Duodenal mucosa (tissue), 2 donors: Measurements from ENCODE around the gene HOXB1.
A peak's percentile ranks its signal among the peaks of the same experiment; 100 is the strongest.

Experiments used
- H3K27ac ChIP-seq: one replicate; pipeline ENCODE4 v1.7.0; 2013; ENCODE audit warnings: low read depth, low read length
- H3K27me3 ChIP-seq, 2 donors: one replicate each; pipeline ENCODE4 v1.7.0; 2013; ENCODE audit warnings: low read length in 2 of 2, control low read depth in 1 of 2; ENCODE audit not compliant: insufficient read depth in 2 of 2, control insufficient read depth in 1 of 2
- H3K36me3 ChIP-seq, 2 donors: one replicate each; pipeline ENCODE4 v1.7.0; 2013; ENCODE audit warnings: low read length in 2 of 2, control low read depth in 1 of 2; ENCODE audit not compliant: insufficient read depth in 2 of 2, control insufficient read depth in 1 of 2
- H3K4me1 ChIP-seq, 2 donors: one replicate each; pipeline ENCODE4 v1.7.0; 2013; ENCODE audit warnings: low read length in 2 of 2, control low read depth in 1 of 2; ENCODE audit not compliant: insufficient read depth in 2 of 2, control insufficient read depth in 1 of 2
- H3K4me3 ChIP-seq, 2 donors: one replicate each; pipeline ENCODE4 v1.7.0; 2013; ENCODE audit warnings: low read length in 2 of 2, low read depth in 1 of 2
- H3K9ac ChIP-seq, 2 donors: one replicate each; pipeline ENCODE4 v1.7.0; 2013; ENCODE audit warnings: low read length in 2 of 2, low read depth in 1 of 2
- H3K9me3 ChIP-seq, 2 donors: one replicate each; pipeline ENCODE4 v1.7.0; 2013; ENCODE audit warnings: low read length in 2 of 2, control low read depth in 1 of 2; ENCODE audit not compliant: control insufficient read depth in 1 of 2

Gene HOXB1

DNA sequence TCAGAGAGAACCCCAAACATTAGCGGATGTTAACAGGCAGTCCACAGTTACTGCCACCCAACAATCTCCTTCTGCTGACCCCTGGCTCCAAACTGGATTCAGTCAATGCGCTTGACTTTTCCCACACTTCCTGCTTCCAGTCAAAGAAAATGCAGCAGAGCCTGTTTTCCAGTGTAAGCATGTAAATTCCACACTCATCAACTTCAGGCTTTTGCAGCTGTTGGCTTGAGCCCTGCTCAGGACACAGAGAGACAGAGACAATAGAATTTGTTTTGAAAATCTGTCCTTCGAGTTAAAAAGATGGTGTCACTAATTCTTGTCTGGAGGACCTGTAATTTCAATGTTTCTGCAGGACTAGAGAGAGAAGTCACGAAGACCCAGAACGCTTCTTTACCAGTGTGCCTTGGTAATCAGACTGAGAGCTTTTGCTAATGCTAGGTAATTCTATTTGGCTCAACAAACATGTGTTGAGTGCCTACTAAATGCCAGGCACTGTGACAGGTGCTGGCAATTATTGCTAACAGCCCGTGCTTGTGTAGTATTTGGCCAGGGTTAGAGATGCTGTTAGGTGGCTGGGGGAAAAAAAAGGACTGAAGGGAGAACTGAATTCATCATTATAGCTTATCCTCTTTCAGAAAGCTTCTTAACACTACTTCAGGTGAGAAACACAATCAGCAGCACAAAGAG lies 32.5 kb downstream of the HOXB1 start:
- H3K4me1 ChIP-seq, result peaks cover 0 to 4% of the 10 kb centered on the region in 2 donors
- H3K27me3 ChIP-seq, result peaks cover 7 to 33% of the 10 kb centered on the region in 2 donors
- H3K27ac ChIP-seq, result no peak overlapping the region
- no peaks in the 10 kb centered on the region for H3K9me3 ChIP-seq
- H3K9ac ChIP-seq, result no peak overlapping the region
- H3K4me3 ChIP-seq, result no peak overlapping the region
- H3K36me3 ChIP-seq, result no peaks in the 10 kb centered on the region

- H3K36me3 ChIP-seq, result no peaks in the 10 kb centered on the region
- no peak overlapping the region for H3K27ac ChIP-seq
- H3K9ac ChIP-seq, result no peak overlapping the region
- H3K27me3 ChIP-seq, result peaks cover 13 to 39% of the 10 kb centered on the region in 2 donors
- no peak overlapping the region for H3K4me3 ChIP-seq
- H3K4me1 ChIP-seq, result peaks cover 7 to 9% of the 10 kb centered on the region in 2 donors
- H3K9me3 ChIP-seq, result no peaks in the 10 kb centered on the region
These were observed 33.7 kb downstream of the HOXB1 start for GRCh38 chr17:48497103-48497502.

DNA sequence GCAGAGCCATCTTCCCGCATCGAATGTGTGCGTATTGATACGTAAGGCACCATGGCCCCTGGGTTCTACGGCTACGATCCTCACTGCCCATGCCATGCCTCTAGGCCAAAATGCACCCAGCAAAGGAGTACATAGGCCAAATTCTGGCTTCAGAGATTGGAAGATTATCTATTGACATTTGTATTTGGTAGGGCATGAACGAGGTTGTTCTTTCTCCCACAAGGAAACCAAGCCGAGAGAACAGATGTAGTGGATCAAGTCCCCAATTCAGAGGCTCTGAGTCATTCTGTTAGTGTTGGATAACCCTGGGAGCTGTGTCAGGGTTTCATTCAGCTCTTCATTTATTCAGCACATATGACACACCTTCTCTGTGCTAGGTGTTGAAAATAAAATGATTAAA lies 36.5 kb downstream of the HOXB1 start:
- Histone ChIP-seq H3K9ac (no peak overlapping the region), H3K27ac (no peak overlapping the region), H3K36me3 (no peaks in the 10 kb centered on the region), H3K27me3 (peaks cover 13 to 31% of the 10 kb centered on the region in 2 donors), H3K9me3 (no peaks in the 10 kb centered on the region), H3K4me3 (no peak overlapping the region), H3K4me1 (peaks cover 5 to 7% of the 10 kb centered on the region in 2 donors)

- Histone ChIP-seq H3K9me3 (no peaks in the 10 kb centered on the region), H3K27me3 (peaks cover 16 to 27% of the 10 kb centered on the region in 2 donors), H3K27ac (no peak overlapping the region), H3K9ac (peak overlapping the region; percentile 33 to 51), H3K4me3 (peak overlapping the region; percentile 37 to 62), H3K4me1 (peaks cover 5 to 7% of the 10 kb centered on the region in 2 donors), H3K36me3 (no peaks in the 10 kb centered on the region)
These were observed 38.2 kb downstream of the HOXB1 start for GRCh38 chr17:48492401-48493298.

- no peak overlapping the region for H3K27ac ChIP-seq
- H3K27me3 ChIP-seq, result peaks cover 21 to 31% of the 10 kb centered on the region in 2 donors
- no peak overlapping the region for H3K4me3 ChIP-seq
- H3K4me1 ChIP-seq, result peaks cover 5 to 7% of the 10 kb centered on the region in 2 donors
- H3K36me3 ChIP-seq, result no peaks in the 10 kb centered on the region
- H3K9me3 ChIP-seq, result no peaks in the 10 kb centered on the region
- no peak overlapping the region for H3K9ac ChIP-seq
These were observed 39.1 kb downstream of the HOXB1 start for GRCh38 chr17:48491527-48492273.

DNA sequence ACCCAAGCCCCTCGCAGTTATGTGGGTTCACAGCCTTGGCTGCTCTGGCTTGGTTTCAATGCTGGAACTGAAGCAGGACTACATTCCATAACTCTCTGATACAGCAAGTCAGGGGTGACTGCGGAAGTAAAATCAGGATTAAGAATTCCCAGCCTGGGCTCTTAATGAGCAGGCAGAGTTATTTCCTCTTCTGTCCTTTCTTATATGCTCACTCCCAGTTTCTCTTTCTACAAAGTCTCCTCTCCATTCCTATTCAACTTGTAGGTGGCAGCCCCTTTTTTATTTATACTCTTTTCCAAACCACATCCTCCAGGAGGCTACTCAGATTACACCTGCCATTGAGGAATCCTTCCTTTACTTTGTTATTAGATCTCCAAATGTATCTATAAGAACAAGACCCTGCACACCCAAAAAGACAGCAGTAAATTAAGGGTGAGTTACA lies 40.3 kb downstream of the HOXB1 start:
- Histone ChIP-seq H3K9ac (no peak overlapping the region), H3K9me3 (no peaks in the 10 kb centered on the region), H3K27me3 (peaks cover 22 to 31% of the 10 kb centered on the region in 2 donors), H3K27ac (no peak overlapping the region), H3K4me3 (no peak overlapping the region), H3K36me3 (no peaks in the 10 kb centered on the region), H3K4me1 (peaks cover 5 to 7% of the 10 kb centered on the region in 2 donors)

DNA sequence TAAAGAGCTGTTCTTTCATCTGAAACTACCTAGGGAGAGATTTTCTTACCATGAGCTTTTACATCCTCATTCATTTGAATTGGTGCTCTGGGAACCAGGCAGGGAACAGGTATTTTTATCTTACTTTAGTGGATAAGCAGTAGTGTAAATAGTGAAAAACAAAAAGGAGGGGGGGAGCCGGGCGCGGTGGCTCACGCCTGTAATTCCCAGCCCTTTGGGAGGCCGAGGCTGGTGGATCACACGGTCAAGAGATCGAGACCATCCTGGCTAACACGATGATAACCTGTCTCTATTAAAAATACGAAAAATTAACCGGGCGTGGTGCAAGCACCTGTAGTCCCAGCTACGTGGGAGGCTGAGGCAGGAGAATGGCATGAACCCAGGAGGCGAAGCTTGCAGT lies 41.0 kb downstream of the HOXB1 start:
- Histone ChIP-seq H3K4me1 (peaks cover 5 to 7% of the 10 kb centered on the region in 2 donors), H3K4me3 (no peak overlapping the region), H3K27ac (no peak overlapping the region), H3K9ac (no peak overlapping the region), H3K27me3 (peaks cover 22 to 30% of the 10 kb centered on the region in 2 donors), H3K9me3 (no peaks in the 10 kb centered on the region), H3K36me3 (no peaks in the 10 kb centered on the region)

DNA sequence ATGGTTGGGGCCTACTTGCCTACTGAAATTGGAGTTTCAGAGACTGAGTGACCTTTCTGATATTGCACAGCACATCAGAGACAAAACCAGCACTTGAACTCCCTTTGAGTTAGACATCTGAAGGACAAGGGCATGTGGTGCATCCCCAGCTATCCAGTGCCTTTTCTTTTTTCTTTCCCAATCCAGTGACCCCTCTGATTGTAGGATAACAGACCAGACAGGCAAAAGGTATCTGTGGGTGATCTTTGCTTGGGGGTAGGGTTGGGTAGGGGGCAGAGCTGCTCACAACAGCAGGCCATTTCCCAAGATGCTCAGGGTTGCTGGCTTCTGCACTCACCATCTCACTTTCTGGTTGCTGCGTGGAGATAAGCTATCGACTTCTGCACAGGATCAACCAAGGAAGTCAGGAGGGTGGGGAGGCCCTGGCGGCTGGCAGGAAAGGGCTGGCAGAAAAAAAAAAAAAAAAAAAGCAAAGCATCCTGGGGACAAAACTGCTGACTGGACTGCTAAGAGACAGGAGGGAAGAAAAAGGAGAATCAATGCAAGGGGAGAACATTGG lies 42.2 kb downstream of the HOXB1 start:
- Histone ChIP-seq H3K9me3 (no peaks in the 10 kb centered on the region), H3K4me3 (no peak overlapping the region), H3K27ac (no peak overlapping the region), H3K4me1 (peaks cover 5 to 7% of the 10 kb centered on the region in 2 donors), H3K27me3 (peaks cover 17 to 25% of the 10 kb centered on the region in 2 donors), H3K9ac (no peak overlapping the region), H3K36me3 (no peaks in the 10 kb centered on the region)

DNA sequence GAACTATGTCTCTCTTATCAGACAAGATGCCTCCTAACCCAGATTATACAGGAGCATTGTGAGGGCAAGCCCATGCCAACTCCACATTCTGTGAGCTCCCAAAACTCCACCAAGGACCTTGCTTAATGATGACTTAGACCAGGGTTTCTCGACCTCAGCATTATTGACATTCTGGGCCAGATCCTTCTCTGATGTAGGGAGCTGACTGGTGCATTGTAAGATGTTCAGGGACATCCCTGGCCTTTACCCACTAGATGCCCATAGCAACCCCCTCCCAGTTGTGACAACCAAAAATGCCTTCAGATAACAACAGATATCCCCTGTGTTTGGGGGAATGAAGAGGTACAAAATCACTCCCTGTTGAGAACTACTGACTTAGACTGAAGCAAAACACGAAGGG lies 43.6 kb downstream of the HOXB1 start:
- Histone ChIP-seq H3K36me3 (no peaks in the 10 kb centered on the region), H3K27me3 (peaks cover 9 to 16% of the 10 kb centered on the region in 2 donors), H3K27ac (no peak overlapping the region), H3K4me1 (no peaks in the 10 kb centered on the region), H3K4me3 (no peak overlapping the region), H3K9ac (no peak overlapping the region), H3K9me3 (no peaks in the 10 kb centered on the region)
